Type B pancreatic cell (in vitro differentiated cells): Measurements from ENCODE around the gene OR10H3. TPM values are rescaled to one million over a fixed set of nuclear protein-coding genes. Genes with fewer than 3 reads are reported as not detected.

ENCODE experiments used
- DNase-seq: peaks from one replicate; pipeline ENCODE4 v3.0.0; 2021; ENCODE audit warnings: mixed read lengths; ENCODE audit not compliant: unreplicated experiment; ENCODE audit errors: extremely low spot score
- H3K27ac Mint-ChIP-seq: 2 replicates; pipeline ENCODE4 v1.8.0; 2021; ENCODE audit warnings: mild to moderate bottlenecking, mixed read lengths
- H3K27me3 Mint-ChIP-seq: 2 replicates; pipeline ENCODE4 v1.8.0; 2021; ENCODE audit warnings: mixed read lengths
- H3K36me3 Mint-ChIP-seq: 2 replicates; pipeline ENCODE4 v1.8.0; 2021; ENCODE audit warnings: mixed read lengths
- H3K4me1 Mint-ChIP-seq: one replicate; pipeline ENCODE4 v1.8.0; 2021; ENCODE audit warnings: mixed read lengths; ENCODE audit not compliant: unreplicated experiment
- H3K4me3 Mint-ChIP-seq: 2 replicates; pipeline ENCODE4 v1.8.0; 2021; ENCODE audit warnings: mild to moderate bottlenecking, mixed read lengths
- H3K9me3 Mint-ChIP-seq: 2 replicates; pipeline ENCODE4 v1.8.0; 2021; ENCODE audit warnings: mixed read lengths
- total RNA-seq: library from RNA; stranded (reverse); gene quantifications from 2 replicates; pipeline ENCODE4 v1.2.1, GENCODE V29; 2021; ENCODE audit warnings: low replicate concordance
- TF ChIP-seq, protein P1 (sequence below): fragments of 200-600 bp; sonication (generic); conservative IDR thresholded peaks from 2 replicates; pipeline ENCODE4 v1.5.0; 2021; ENCODE audit warnings: antibody characterized with exemption, mild to moderate bottlenecking

Gene OR10H3
- total RNA-seq, 1 donor from 2014 or later, result not detected

DNA sequence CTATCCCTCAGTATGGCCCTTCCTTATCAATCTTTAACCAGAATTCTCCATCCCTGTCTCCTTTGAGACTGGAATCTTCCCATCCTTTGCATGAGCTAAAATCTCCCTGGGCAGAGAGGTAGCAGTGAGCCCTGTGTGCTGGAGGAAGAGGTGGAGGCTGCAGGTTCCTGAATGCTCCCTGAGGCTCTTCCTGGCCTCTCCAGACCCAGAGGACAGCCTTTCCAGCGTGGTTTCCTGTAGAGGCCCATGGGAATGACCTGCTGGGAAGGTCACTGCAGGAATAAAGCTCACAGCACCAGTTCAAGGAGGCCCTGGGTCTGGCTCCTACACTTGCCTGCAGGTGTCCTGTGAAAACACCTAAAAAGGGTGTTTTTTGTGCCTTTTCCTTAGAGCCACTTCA is 5.4 kb upstream of the OR10H3 start:
- DNase-seq, result no peak
- Mint-ChIP-seq H3K27ac (no peak overlapping the region), H3K27me3 (no peaks in the 10 kb centered on the region), H3K9me3 (peaks cover 4% of the 10 kb centered on the region), H3K36me3 (no peaks in the 10 kb centered on the region), H3K4me3 (no peak overlapping the region), H3K4me1 (no peaks in the 10 kb centered on the region)
- TF ChIP-seq, protein P1, sequence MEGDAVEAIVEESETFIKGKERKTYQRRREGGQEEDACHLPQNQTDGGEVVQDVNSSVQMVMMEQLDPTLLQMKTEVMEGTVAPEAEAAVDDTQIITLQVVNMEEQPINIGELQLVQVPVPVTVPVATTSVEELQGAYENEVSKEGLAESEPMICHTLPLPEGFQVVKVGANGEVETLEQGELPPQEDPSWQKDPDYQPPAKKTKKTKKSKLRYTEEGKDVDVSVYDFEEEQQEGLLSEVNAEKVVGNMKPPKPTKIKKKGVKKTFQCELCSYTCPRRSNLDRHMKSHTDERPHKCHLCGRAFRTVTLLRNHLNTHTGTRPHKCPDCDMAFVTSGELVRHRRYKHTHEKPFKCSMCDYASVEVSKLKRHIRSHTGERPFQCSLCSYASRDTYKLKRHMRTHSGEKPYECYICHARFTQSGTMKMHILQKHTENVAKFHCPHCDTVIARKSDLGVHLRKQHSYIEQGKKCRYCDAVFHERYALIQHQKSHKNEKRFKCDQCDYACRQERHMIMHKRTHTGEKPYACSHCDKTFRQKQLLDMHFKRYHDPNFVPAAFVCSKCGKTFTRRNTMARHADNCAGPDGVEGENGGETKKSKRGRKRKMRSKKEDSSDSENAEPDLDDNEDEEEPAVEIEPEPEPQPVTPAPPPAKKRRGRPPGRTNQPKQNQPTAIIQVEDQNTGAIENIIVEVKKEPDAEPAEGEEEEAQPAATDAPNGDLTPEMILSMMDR, result no peak

- Mint-ChIP-seq H3K4me1 (no peaks in the 10 kb centered on the region), H3K27me3 (no peaks in the 10 kb centered on the region), H3K36me3 (no peaks in the 10 kb centered on the region), H3K27ac (no peak overlapping the region), H3K4me3 (no peak overlapping the region), H3K9me3 (peaks cover 4% of the 10 kb centered on the region)
- TF ChIP-seq, protein P1, result no peak
- DNase-seq, result no peak
Measured at GRCh38 chr19:15733895-15734294, 3.9 kb upstream of the OR10H3 start.

DNA sequence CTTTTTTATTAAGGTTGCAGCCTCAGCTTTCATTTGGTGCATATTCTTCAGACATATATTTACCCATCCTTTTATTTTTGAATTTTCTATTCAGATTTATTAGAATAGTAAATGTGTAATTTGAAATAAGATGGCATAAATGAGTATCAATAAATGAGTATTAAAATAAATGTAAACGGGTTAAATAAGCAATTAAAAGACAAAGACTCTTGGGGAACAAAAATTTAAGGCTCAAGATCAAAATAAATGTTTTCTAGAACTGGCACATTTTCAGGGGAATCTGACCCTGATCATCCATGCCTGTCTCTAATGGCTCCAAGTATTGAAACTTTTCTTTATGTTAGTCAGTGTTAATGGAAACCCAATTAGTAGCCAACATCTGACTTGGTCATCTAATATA is 3.0 kb downstream of the OR10H3 start:
- no peak for DNase-seq
- H3K4me3 Mint-ChIP-seq, result no peak overlapping the region
- no peaks in the 10 kb centered on the region for H3K27me3 Mint-ChIP-seq
- H3K4me1 Mint-ChIP-seq, result no peaks in the 10 kb centered on the region
- H3K9me3 Mint-ChIP-seq, result peaks cover 7% of the 10 kb centered on the region
- no peak overlapping the region for H3K27ac Mint-ChIP-seq
- H3K36me3 Mint-ChIP-seq, result no peaks in the 10 kb centered on the region
- TF ChIP-seq, protein P1, result no peak

DNA sequence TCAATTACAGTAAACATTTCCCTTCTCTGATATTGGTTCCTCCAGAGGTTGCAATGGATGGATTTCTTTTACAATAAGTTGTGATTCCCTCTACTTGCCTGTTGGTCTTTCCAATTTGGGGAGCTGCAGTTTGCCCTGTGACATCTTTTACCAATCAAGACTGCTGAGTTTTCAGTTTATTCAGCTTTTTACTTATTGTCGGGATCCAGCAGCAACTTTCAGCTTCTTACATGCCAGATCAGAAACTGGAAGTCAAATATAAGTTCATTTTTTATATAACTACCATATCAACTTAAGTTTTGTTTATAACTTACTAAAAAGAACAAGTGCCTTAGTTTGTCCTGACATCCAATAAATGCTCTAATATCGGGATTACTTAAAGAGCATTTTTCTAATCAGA is 10.5 kb downstream of the OR10H3 start:
- no peak for DNase-seq
- Mint-ChIP-seq H3K36me3 (no peaks in the 10 kb centered on the region), H3K4me1 (no peaks in the 10 kb centered on the region), H3K9me3 (peaks cover 4% of the 10 kb centered on the region), H3K27ac (no peak overlapping the region), H3K27me3 (no peaks in the 10 kb centered on the region), H3K4me3 (no peak overlapping the region)
- TF ChIP-seq, protein P1, result no peak

DNA sequence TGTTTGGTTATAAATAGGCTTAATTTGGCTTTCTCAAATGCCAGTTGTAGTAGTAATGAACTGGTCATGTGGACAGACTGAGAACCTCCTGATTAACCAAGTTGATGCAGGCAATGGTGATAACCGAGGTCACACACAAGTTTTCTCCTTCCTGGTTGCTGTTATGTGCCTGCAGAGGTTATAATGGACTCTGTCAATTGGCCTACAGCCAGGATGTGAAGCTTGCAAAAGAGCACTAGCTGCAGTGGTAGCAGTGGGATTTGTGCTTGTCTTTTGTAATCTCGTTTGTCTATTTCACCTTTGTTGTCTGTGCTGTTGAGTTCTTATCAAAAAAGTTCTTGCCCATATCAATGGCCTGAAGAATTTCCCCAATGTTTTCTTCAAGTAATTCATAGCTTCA is 20.6 kb downstream of the OR10H3 start:
- no peak overlapping the region for H3K4me3 Mint-ChIP-seq
- no peaks in the 10 kb centered on the region for H3K9me3 Mint-ChIP-seq
- DNase-seq, result no peak
- H3K27ac Mint-ChIP-seq, result no peak overlapping the region
- no peaks in the 10 kb centered on the region for H3K27me3 Mint-ChIP-seq
- H3K36me3 Mint-ChIP-seq, result no peaks in the 10 kb centered on the region
- no peaks in the 10 kb centered on the region for H3K4me1 Mint-ChIP-seq
- TF ChIP-seq, protein P1, result no peak

GRCh38 chr19:15759962-15760565 is 22.3 kb downstream of the OR10H3 start:
- no peaks in the 10 kb centered on the region for H3K27me3 Mint-ChIP-seq
- no peaks in the 10 kb centered on the region for H3K4me1 Mint-ChIP-seq
- no peak for DNase-seq
- H3K36me3 Mint-ChIP-seq, result no peaks in the 10 kb centered on the region
- no peak overlapping the region for H3K27ac Mint-ChIP-seq
- no peak overlapping the region for H3K4me3 Mint-ChIP-seq
- TF ChIP-seq, protein P1, result no peak
- no peaks in the 10 kb centered on the region for H3K9me3 Mint-ChIP-seq
